Measurements from ENCODE around the gene CFAP73. TPM values are rescaled to one million over a fixed set of nuclear protein-coding genes. Genes with fewer than 3 reads are reported as not detected.
A peak's percentile ranks its signal among the peaks of the same experiment; 100 is the strongest.

Gene CFAP73
- total and polyA plus RNA-seq, 10 of the 15 experiments (the other 5 are each of a cell fraction or from before 2014, with no cell fraction given) = 0.18 TPM; not detected in 9

GRCh38 chr12:113196990-113197389 lies 47.5 kb downstream of the CFAP73 start:
- no peak overlapping the region for H2AFZ ChIP-seq (ENCODE audit: control insufficient read depth, low read depth, low read length)
- H3K36me3 ChIP-seq (ENCODE audit: control insufficient read depth in 2 of 2, insufficient read depth in 2 of 2, low read length in 1 of 2) = no peaks in the 10 kb centered on the region
- 0% methylated on average over 4 of the region's 4 CpGs for WGBS (ENCODE audit: insufficient coverage, insufficient replicate concordance, low lambda C conversion rate, missing lambda C conversion rate)
- no peaks in the 10 kb centered on the region for H3K4me1 ChIP-seq (ENCODE audit: control insufficient read depth, insufficient read depth, low read length)
- H3K9ac ChIP-seq (ENCODE audit: control insufficient read depth, insufficient read depth, low read length) = no peak overlapping the region
- no peak for DNase-seq (ENCODE audit: low read depth, low spot score)
- H3K9me3 ChIP-seq (replicated peaks; ENCODE audit: control insufficient read depth, insufficient read depth, low read length) = no peaks in the 10 kb centered on the region
- intact Hi-C loops (cut with micrococcal nuclease; ENCODE audit: unreplicated experiment) = loop anchor here (2.0 to 10.0 kb wide), 3 partner anchors 36 to 115 kb away; no protein-coding TSS in a partner anchor
- SMC1A ChIA-PET (ENCODE audit: uncharacterized antibody, unreplicated experiment) = interaction anchor here (0.6 to 2.5 kb wide), 10 partner anchors 20 to 94 kb away, joined by 3 to 13 read pairs (median 5); no protein-coding TSS in a partner anchor
- peak; percentile 80 for FAIRE-seq
- no TSS peak for BruUV-seq (replicated peaks)
- no peak overlapping the region for H3K4me3 ChIP-seq
- RAD21 ChIA-PET (ENCODE audit: unreplicated experiment) = interaction anchor here (0.5 to 2.3 kb wide), 15 partner anchors 10 to 1058 kb away, joined by 3 to 8 read pairs (median 4); no protein-coding TSS in a partner anchor
- CTCF ChIA-PET = interaction anchor here (0.6 to 4.2 kb wide), 22 partner anchors 10 to 793 kb away, joined by 3 to 24 read pairs (median 4); partner anchors contain the start of gene SDSL
- H3K4me2 ChIP-seq (ENCODE audit: control insufficient read depth, insufficient read depth) = no peak overlapping the region
- H3K27ac ChIP-seq (ENCODE audit: control insufficient read depth, insufficient read depth) = no peak overlapping the region
- no peaks in the 10 kb centered on the region for H3K27me3 ChIP-seq (replicated peaks in 1 of 2; ENCODE audit: control insufficient read depth in 2 of 2, insufficient read depth in 2 of 2, low read length in 1 of 2)
- in situ Hi-C loops (cut with MboI) = loop anchor here (5.0 kb wide), 1 partner anchor 225 kb away; the partner anchor contains the start of gene SDSL
- H4K20me1 ChIP-seq (ENCODE audit: control insufficient read depth, insufficient read depth) = no peaks in the 10 kb centered on the region
- no peaks in the 10 kb centered on the region for H3K79me2 ChIP-seq (ENCODE audit: control insufficient read depth, insufficient read depth, low read length)
- peak; percentile 98 for ATAC-seq
- POLR2A ChIA-PET = interaction anchor here (0.5 to 0.6 kb wide), 3 partner anchors 24 to 691 kb away, joined by 4 to 5 read pairs (median 4); partner anchors contain the start of gene TPCN1
- TF ChIP-seq MTA3 (IDR thresholded peaks at IDR 0.05; ENCODE audit: borderline replicate concordance, low read length) (no peak), EZH2 (IDR thresholded peaks at IDR 0.05; ENCODE audit: borderline replicate concordance, control insufficient read depth, low read depth, low read length) (no peak), ZNF622 (IDR thresholded peaks at IDR 0.05) (no peak), ZNF687 (IDR thresholded peaks at IDR 0.05) (no peak), EED (IDR thresholded peaks at IDR 0.05; ENCODE audit: low read depth) (0 out of 2 replicates have a peak, but pooled peaks have one; percentile 15), PKNOX1 (IDR thresholded peaks at IDR 0.05) (no peak), HCFC1 (IDR thresholded peaks at IDR 0.05; ENCODE audit: low read length) (no peak), BHLHE40 (IDR thresholded peaks at IDR 0.05; ENCODE audit: borderline replicate concordance in 1 of 2, low read depth in 2 of 2, low read length in 1 of 2) (peak in 1 of 2 experiments; percentile 14; a peak in 1 of 4 replicates), CBX5 (IDR thresholded peaks at IDR 0.05; ENCODE audit: low read depth) (no peak), RAD21 (IDR thresholded peaks at IDR 0.05; ENCODE audit: insufficient read depth, low read depth, low read length) (peak; percentile 90), E2F4 (IDR thresholded peaks at IDR 0.05; ENCODE audit: low read depth, low read length) (no peak), HDAC6 (IDR thresholded peaks at IDR 0.05; ENCODE audit: unreplicated experiment) (no peak), NFYB (IDR thresholded peaks at IDR 0.05; ENCODE audit: insufficient read depth, low read depth, low read length) (no peak), RCOR1 (conservative IDR thresholded peaks at IDR 0.05; ENCODE audit: low read depth, low read length) (no peak), SIX5 (IDR thresholded peaks at IDR 0.05; ENCODE audit: low read depth, low read length, severe bottlenecking) (no peak), FOXM1 (IDR thresholded peaks at IDR 0.05; ENCODE audit: low read depth, low read length) (0 out of 2 replicates have a peak, but pooled peaks have one; percentile 31)
